Endothelial cell of umbilical vein (primary cell): ENCODE measurements around the gene DBNDD2. TPM values are rescaled to one million over a fixed set of nuclear protein-coding genes. Genes with fewer than 3 reads are reported as not detected.

Source experiments
- BruUV-seq: library from RNA; stranded (reverse); fragments of 400-500 nt; replicated peaks from 2 replicates; lab custom pipeline; 2021; lab: Mats Ljungman, UMichigan
- CTCF ChIA-PET: fragments of 300-600, 350-600 bp; sonication (Branson Sonifier 250); formaldehyde crosslinking; loops from one replicate; lab custom pipeline; 2021; ENCODE audit warnings: antibody characterized with exemption, inconsistent platforms; lab: Charles Lee
- POLR2A ChIA-PET: fragments of 300-600, 350-600 bp; sonication (Branson Sonifier 250); formaldehyde crosslinking; loops from one replicate; lab custom pipeline; 2021; ENCODE audit warnings: antibody characterized with exemption, inconsistent platforms; lab: Charles Lee
- DNase-seq: peaks from one replicate; pipeline ENCODE4 v3.0.0-alpha.2; 2011; ENCODE audit warnings: low read depth, low spot score
- FAIRE-seq: peaks from 2 replicates; lab custom pipeline; 2011; peaks lifted over from hg19 to GRCh38; lab: Jason Lieb, UNC
- H2AFZ ChIP-seq: 2 replicates; pipeline ENCODE4 v1.6.0; 2012; ENCODE audit warnings: low read depth, low read length, control low read depth, inconsistent platforms
- H3K27ac ChIP-seq: 2 replicates; pipeline ENCODE4 v1.5.1; 2011; ENCODE audit warnings: low read depth, mild to moderate bottlenecking, control low read depth, low read length, moderate library complexity; ENCODE audit not compliant: insufficient read depth
- H3K27me3 ChIP-seq, 2 experiments: 2 replicates each; pipeline versions ENCODE4 v1.6.0 to v1.6.1; 2011; ENCODE audit warnings: low read length in 2 of 2, mixed read lengths in 1 of 2; ENCODE audit not compliant: control insufficient read depth in 2 of 2, insufficient read depth in 2 of 2
- H3K36me3 ChIP-seq, 2 experiments: 2 replicates in 1 of 2; 3 replicates in 1 of 2; pipeline ENCODE4 v1.5.1; 2011; ENCODE audit warnings: low read length in 2 of 2, mild to moderate bottlenecking in 1 of 2, moderate library complexity in 1 of 2; ENCODE audit not compliant: control insufficient read depth in 2 of 2, insufficient read depth in 2 of 2; ENCODE audit errors: extremely low read depth in 1 of 2
- H3K4me1 ChIP-seq: 3 replicates; pipeline ENCODE4 v1.5.1; 2011; ENCODE audit warnings: mild to moderate bottlenecking, low read length; ENCODE audit not compliant: control insufficient read depth, insufficient read depth; ENCODE audit errors: extremely low read depth
- H3K4me2 ChIP-seq: 2 replicates; pipeline ENCODE4 v1.6.1; 2011; ENCODE audit warnings: low read length, control low read depth, mixed read lengths; ENCODE audit not compliant: insufficient read depth
- H3K4me3 ChIP-seq, 3 experiments: fragments of 200-600 bp in 1 of 3; sonication (generic), shearing (Covaris generic) in 1 of 3; replicated peaks in 1 of 3; 2 replicates each; pipeline ENCODE4 v1.5.1; 2011 to 2016; ENCODE audit warnings: control low read depth in 3 of 3, low read length in 3 of 3, mild to moderate bottlenecking in 2 of 3, inconsistent platforms in 1 of 3, low read depth in 1 of 3, moderate library complexity in 1 of 3; ENCODE audit not compliant: insufficient read depth in 1 of 3
- H3K79me2 ChIP-seq: 2 replicates; pipeline ENCODE4 v1.6.0; 2012; ENCODE audit warnings: low read length, inconsistent platforms; ENCODE audit not compliant: control insufficient read depth, insufficient read depth
- H3K9ac ChIP-seq: replicated peaks from 2 replicates; pipeline ENCODE3; 2011; ENCODE audit warnings: low read length, control low read depth; ENCODE audit not compliant: insufficient read depth; ENCODE audit errors: extremely low read depth
- H3K9me1 ChIP-seq: replicated peaks from 3 replicates; pipeline ENCODE4 v1.6.0; 2011; ENCODE audit warnings: mild to moderate bottlenecking, low read length; ENCODE audit not compliant: control insufficient read depth, insufficient read depth; ENCODE audit errors: extremely low read depth
- H3K9me3 ChIP-seq: replicated peaks from 2 replicates; pipeline ENCODE4 v1.5.1; 2012; ENCODE audit warnings: low read length, inconsistent platforms; ENCODE audit not compliant: control insufficient read depth, insufficient read depth
- H4K20me1 ChIP-seq: replicated peaks from 2 replicates; pipeline ENCODE3; 2011; ENCODE audit warnings: mild to moderate bottlenecking, low read length; ENCODE audit not compliant: control insufficient read depth, insufficient read depth; ENCODE audit errors: extremely low read depth
- CTCF ChIP-seq, 2 donors: IDR thresholded peaks; 1 replicate in 1 of 2; 2 replicates in 1 of 2; pipeline ENCODE4 v1.5.1; 2011; ENCODE audit warnings: low read length in 2 of 2, mild to moderate bottlenecking in 2 of 2, moderate library complexity in 2 of 2, control low read depth in 1 of 2, inconsistent platforms in 1 of 2, low read depth in 1 of 2; ENCODE audit not compliant: insufficient read depth in 1 of 2; ENCODE audit errors: extremely low read depth in 1 of 2
- EZH2 ChIP-seq: IDR thresholded peaks from 2 replicates; pipeline ENCODE4 v1.6.1; 2012; ENCODE audit warnings: borderline replicate concordance, low read depth, mild to moderate bottlenecking, moderate library complexity, low read length, inconsistent platforms; ENCODE audit not compliant: severe bottlenecking
- FOS ChIP-seq: IDR thresholded peaks from 2 replicates; pipeline ENCODE4 v1.6.1; 2011; ENCODE audit warnings: mild to moderate bottlenecking, low read length, moderate library complexity, borderline replicate concordance; ENCODE audit not compliant: insufficient read depth
- GATA2 ChIP-seq: IDR thresholded peaks from 2 replicates; pipeline ENCODE4 v1.7.0; 2011; ENCODE audit warnings: low read depth, mild to moderate bottlenecking, moderate library complexity, mixed read lengths, low read length; ENCODE audit not compliant: insufficient read length, insufficient read depth
- JUN ChIP-seq: IDR thresholded peaks from 2 replicates; pipeline ENCODE4 v1.6.1; 2011; ENCODE audit warnings: borderline replicate concordance, low read depth; ENCODE audit not compliant: insufficient read length, insufficient read depth
- MAX ChIP-seq: IDR thresholded peaks from 2 replicates; pipeline ENCODE4 v1.6.1; 2011; ENCODE audit not compliant: insufficient read depth, insufficient read length
- MYC ChIP-seq: IDR thresholded peaks from one replicate; pipeline ENCODE4 v1.6.1; 2011; ENCODE audit warnings: mild to moderate bottlenecking, low read depth, low read length
- POLR2A ChIP-seq: IDR thresholded peaks from 2 replicates; pipeline ENCODE4 v1.6.1; 2012; ENCODE audit warnings: low read depth, mild to moderate bottlenecking, control low read depth, low read length
- POLR2AphosphoS5 ChIP-seq: IDR thresholded peaks from 2 replicates; pipeline ENCODE4 v1.6.1; 2012; ENCODE audit warnings: low read depth, mild to moderate bottlenecking, control low read depth, low read length, moderate library complexity; ENCODE audit not compliant: insufficient read depth
- dilution Hi-C: fragments of 300-500 bp; cut with MboI; formaldehyde crosslinking; loops from one replicate; pipeline ENCODE4 v1.15.0; 2019; ENCODE audit warnings: low sequenced_read_pairs; ENCODE audit not compliant: extremely low pct_ligation_motif_present
- intact Hi-C: fragments of 100-400 bp; cut with micrococcal nuclease; formaldehyde crosslinking; loops from one replicate; pipeline ENCODE4 v1.10.0; 2022
- polyA plus RNA-seq, 4 experiments: library from polyadenylated mRNA; depleted of rRNA in 3 of 4; stranded (reverse) in 3 of 4; unstranded in 1 of 4; fragments of >200 nt; gene quantifications; 2 replicates each; pipeline versions ENCODE4 v1.2.1 to v1.2.3, GENCODE V29; 2011 to 2012; ENCODE audit warnings: missing spikeins in 1 of 4
- total RNA-seq: library from RNA; stranded (reverse); gene quantifications from 2 replicates; pipeline ENCODE4 v1.2.3, GENCODE V29; 2021

Gene DBNDD2
- total and polyA plus RNA-seq, 2 donors (not counting 3 experiments of a cell fraction or from before 2014, with no cell fraction given) = 15.6 to 27.9 TPM

DNA sequence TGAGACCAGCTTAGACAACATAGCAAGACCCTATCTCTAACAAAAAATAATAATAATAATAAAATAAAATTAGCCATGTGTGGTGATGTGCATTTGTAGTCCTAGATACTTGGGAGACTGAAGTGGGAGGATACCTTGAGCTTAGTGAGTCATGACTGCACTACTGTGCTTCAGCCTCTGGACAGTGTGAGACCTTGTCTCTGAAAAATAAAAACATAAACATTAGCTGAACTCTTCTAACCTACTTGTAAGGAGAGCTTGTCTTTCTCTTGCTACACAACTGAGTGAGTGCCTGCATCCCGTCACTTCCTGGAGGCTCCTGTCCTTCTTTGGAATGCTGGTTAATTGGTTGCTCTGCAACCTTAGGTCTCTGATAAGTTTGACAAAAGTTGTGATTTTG lies 5.1 kb upstream of the DBNDD2 start:
- Histone ChIP-seq H2AFZ (no peak overlapping the region), H3K36me3 (no peaks in the 10 kb centered on the region), H3K9me3 (no peaks in the 10 kb centered on the region), H3K79me2 (no peaks in the 10 kb centered on the region), H3K4me2 (no peak overlapping the region), H3K4me3 (no peak overlapping the region), H3K9ac (no peak overlapping the region), H4K20me1 (no peaks in the 10 kb centered on the region), H3K27me3 (peaks cover 6% of the 10 kb centered on the region in 2 experiments), H3K4me1 (peaks cover 3% of the 10 kb centered on the region), H3K9me1 (no peaks in the 10 kb centered on the region), H3K27ac (no peak overlapping the region)
- intact Hi-C loops (no loop called here), dilution Hi-C loops (no loop called here)
- FAIRE-seq = no peak
- no peak for TF ChIP-seq FOS
- no peak for TF ChIP-seq MAX
- BruUV-seq = no TSS peak
- POLR2A ChIA-PET = no interaction called here
- CTCF ChIA-PET = interaction anchor here (1.4 to 2.7 kb wide), 3 partner anchors 26 to 368 kb away, joined by 3 to 11 read pairs (median 4); no protein-coding TSS in a partner anchor
- DNase-seq = no peak

DNA sequence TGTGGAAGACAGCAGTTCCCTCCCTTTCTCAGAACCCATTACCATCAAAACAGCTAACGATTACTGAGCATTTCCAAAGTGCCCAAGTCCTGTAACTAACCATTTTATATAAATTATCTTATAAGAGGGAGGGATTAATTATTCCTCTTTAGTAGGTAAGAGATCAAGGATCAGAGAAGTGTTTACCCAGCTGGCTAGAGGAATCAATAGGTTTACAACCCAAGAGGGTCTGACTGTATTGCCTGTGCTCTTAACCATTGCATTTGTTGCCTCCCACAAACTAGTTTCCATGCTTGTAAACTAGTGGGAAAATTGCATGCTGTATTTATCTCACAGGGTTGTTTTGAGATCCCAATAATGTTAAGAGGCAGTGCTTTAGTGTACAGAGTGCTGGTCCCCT lies 3.7 kb upstream of the DBNDD2 start:
- Histone ChIP-seq H3K4me3 (no peak overlapping the region), H3K9me3 (no peaks in the 10 kb centered on the region), H3K9ac (no peak overlapping the region), H2AFZ (no peak overlapping the region), H3K36me3 (no peaks in the 10 kb centered on the region), H3K4me2 (no peak overlapping the region), H3K9me1 (no peaks in the 10 kb centered on the region), H3K4me1 (peaks cover 3% of the 10 kb centered on the region), H4K20me1 (no peaks in the 10 kb centered on the region), H3K27me3 (peaks cover 6% of the 10 kb centered on the region in 2 experiments), H3K27ac (no peak overlapping the region), H3K79me2 (no peaks in the 10 kb centered on the region)
- FAIRE-seq (no peak), DNase-seq (no peak)
- CTCF ChIA-PET = interaction anchor here (1.2 to 2.7 kb wide), 4 partner anchors 11 to 93 kb away, joined by 3 to 11 read pairs (median 4); partner anchors contain the start of gene PIGT
- dilution Hi-C loops (no loop called here), intact Hi-C loops (no loop called here)
- TF ChIP-seq POLR2AphosphoS5 = no peak
- no peak for TF ChIP-seq MYC
- TF ChIP-seq MAX = no peak
- TF ChIP-seq JUN = no peak
- TF ChIP-seq CTCF (IDR thresholded peaks at IDR 0.05; ENCODE audit: extremely low read depth in 1 of 2, insufficient read depth in 1 of 2, low read depth in 1 of 2, low read length in 2 of 2) = no peak
- no peak for TF ChIP-seq FOS
- TF ChIP-seq GATA2 = no peak
- TF ChIP-seq POLR2A = no peak
- no peak for TF ChIP-seq EZH2
- POLR2A ChIA-PET = no interaction called here
- BruUV-seq = no TSS peak
